ENCODE data around the gene GPR150.

GPR150 gene

DNA sequence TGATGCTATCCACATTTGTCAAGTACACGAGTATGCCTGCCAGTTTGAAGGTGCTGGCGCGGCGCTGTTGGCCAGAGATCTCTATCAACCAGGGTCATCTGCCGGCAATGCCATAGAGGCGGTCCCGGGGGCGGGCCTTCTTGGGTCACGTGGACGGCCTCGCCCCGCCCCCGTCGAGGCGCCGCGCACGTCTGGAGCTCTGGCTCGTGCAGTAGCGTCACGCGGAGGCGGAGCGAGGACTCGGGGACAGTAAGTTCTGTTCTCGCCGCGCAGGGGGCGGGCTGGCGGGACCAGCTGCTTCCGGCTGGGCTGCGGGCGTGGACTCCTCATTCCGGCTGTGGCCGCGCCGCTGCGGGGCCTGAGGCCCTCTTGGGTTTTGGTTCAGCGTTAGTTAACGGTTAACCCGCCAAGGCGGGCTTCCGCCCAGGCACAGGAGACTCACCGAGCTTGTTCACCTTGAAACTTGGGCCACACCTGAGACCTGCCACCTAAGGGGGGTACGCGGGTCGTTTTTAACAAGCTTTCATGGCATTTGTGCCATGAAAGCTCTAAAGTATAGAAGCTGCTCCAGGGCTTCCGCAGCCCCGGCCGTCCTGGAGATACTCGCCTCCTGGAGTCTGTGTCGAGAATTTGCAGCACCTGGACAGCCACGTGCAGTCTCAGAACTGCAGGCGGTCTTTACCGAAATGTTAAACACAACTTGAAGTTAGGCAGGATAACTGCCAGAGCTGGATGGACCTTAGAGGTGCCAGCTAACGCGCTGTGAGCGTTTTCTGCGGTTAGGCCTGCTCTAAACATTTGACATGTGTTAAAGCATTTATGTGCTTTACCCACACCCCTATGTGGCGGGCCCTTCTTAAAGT lies 26.9 kb downstream of the GPR150 start, which contains the start of gene RFESD (continued):
- no peak for TF ChIP-seq ZNF174 (tag by site-specific recombination; IDR thresholded peaks at IDR 0.05)
- TF ChIP-seq ZNF19 (tag by site-specific recombination; IDR thresholded peaks at IDR 0.05; ENCODE audit: low read depth), result no peak
- TF ChIP-seq, protein P1, sequence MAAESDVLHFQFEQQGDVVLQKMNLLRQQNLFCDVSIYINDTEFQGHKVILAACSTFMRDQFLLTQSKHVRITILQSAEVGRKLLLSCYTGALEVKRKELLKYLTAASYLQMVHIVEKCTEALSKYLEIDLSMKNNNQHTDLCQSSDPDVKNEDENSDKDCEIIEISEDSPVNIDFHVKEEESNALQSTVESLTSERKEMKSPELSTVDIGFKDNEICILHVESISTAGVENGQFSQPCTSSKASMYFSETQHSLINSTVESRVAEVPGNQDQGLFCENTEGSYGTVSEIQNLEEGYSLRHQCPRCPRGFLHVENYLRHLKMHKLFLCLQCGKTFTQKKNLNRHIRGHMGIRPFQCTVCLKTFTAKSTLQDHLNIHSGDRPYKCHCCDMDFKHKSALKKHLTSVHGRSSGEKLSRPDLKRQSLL (tag by site-specific recombination; IDR thresholded peaks at IDR 0.05), result no peak
- no peak for TF ChIP-seq ZNF596 (tag by site-specific recombination; IDR thresholded peaks at IDR 0.05)
- TF ChIP-seq, protein P2, sequence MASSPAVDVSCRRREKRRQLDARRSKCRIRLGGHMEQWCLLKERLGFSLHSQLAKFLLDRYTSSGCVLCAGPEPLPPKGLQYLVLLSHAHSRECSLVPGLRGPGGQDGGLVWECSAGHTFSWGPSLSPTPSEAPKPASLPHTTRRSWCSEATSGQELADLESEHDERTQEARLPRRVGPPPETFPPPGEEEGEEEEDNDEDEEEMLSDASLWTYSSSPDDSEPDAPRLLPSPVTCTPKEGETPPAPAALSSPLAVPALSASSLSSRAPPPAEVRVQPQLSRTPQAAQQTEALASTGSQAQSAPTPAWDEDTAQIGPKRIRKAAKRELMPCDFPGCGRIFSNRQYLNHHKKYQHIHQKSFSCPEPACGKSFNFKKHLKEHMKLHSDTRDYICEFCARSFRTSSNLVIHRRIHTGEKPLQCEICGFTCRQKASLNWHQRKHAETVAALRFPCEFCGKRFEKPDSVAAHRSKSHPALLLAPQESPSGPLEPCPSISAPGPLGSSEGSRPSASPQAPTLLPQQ (tag by site-specific recombination; IDR thresholded peaks at IDR 0.05), result peak; percentile 39; the same call in 1 of the 2 replicates
- TF ChIP-seq, protein P3, sequence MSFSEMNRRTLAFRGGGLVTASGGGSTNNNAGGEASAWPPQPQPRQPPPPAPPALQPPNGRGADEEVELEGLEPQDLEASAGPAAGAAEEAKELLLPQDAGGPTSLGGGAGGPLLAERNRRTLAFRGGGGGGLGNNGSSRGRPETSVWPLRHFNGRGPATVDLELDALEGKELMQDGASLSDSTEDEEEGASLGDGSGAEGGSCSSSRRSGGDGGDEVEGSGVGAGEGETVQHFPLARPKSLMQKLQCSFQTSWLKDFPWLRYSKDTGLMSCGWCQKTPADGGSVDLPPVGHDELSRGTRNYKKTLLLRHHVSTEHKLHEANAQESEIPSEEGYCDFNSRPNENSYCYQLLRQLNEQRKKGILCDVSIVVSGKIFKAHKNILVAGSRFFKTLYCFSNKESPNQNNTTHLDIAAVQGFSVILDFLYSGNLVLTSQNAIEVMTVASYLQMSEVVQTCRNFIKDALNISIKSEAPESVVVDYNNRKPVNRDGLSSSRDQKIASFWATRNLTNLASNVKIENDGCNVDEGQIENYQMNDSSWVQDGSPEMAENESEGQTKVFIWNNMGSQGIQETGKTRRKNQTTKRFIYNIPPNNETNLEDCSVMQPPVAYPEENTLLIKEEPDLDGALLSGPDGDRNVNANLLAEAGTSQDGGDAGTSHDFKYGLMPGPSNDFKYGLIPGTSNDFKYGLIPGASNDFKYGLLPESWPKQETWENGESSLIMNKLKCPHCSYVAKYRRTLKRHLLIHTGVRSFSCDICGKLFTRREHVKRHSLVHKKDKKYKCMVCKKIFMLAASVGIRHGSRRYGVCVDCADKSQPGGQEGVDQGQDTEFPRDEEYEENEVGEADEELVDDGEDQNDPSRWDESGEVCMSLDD (tag by site-specific recombination; IDR thresholded peaks at IDR 0.05), result no peak
- peak; percentile 70 for TF ChIP-seq ZNF341 (tag by site-specific recombination; IDR thresholded peaks at IDR 0.05; ENCODE audit: low read depth)
- TF ChIP-seq HOXA7 (CRISPR knock-in tag; IDR thresholded peaks at IDR 0.05; ENCODE audit: borderline replicate concordance), result no peak
- TF ChIP-seq, protein P4, sequence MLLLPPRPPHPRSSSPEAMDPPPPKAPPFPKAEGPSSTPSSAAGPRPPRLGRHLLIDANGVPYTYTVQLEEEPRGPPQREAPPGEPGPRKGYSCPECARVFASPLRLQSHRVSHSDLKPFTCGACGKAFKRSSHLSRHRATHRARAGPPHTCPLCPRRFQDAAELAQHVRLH (tag by site-specific recombination; IDR thresholded peaks at IDR 0.05), result no peak
- TF ChIP-seq ZBTB48 (tag by site-specific recombination; IDR thresholded peaks at IDR 0.05), result no peak
- no peak for TF ChIP-seq ZBTB7A (tag by site-specific recombination; IDR thresholded peaks at IDR 0.05; ENCODE audit: low read depth)
- no peak for TF ChIP-seq ZNF561 (tag by site-specific recombination; IDR thresholded peaks at IDR 0.05; ENCODE audit: borderline replicate concordance)
- TF ChIP-seq GLIS2 (tag by site-specific recombination; IDR thresholded peaks at IDR 0.05), result peak; percentile 77
- TF ChIP-seq, protein P5, sequence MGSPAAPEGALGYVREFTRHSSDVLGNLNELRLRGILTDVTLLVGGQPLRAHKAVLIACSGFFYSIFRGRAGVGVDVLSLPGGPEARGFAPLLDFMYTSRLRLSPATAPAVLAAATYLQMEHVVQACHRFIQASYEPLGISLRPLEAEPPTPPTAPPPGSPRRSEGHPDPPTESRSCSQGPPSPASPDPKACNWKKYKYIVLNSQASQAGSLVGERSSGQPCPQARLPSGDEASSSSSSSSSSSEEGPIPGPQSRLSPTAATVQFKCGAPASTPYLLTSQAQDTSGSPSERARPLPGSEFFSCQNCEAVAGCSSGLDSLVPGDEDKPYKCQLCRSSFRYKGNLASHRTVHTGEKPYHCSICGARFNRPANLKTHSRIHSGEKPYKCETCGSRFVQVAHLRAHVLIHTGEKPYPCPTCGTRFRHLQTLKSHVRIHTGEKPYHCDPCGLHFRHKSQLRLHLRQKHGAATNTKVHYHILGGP (tag by site-specific recombination; IDR thresholded peaks at IDR 0.05), result no peak
- TF ChIP-seq, protein P6, sequence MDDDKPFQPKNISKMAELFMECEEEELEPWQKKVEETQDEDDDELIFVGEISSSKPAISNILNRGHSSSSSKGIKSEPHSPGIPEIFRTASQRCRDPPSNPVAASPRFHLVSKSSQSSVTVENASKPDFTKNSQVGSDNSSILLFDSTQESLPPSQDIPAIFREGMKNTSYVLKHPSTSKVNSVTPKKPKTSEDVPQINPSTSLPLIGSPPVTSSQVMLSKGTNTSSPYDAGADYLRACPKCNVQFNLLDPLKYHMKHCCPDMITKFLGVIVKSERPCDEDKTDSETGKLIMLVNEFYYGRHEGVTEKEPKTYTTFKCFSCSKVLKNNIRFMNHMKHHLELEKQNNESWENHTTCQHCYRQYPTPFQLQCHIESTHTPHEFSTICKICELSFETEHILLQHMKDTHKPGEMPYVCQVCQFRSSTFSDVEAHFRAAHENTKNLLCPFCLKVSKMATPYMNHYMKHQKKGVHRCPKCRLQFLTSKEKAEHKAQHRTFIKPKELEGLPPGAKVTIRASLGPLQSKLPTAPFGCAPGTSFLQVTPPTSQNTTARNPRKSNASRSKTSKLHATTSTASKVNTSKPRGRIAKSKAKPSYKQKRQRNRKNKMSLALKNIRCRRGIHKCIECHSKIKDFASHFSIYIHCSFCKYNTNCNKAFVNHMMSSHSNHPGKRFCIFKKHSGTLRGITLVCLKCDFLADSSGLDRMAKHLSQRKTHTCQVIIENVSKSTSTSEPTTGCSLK (tag by site-specific recombination; IDR thresholded peaks at IDR 0.05), result no peak
- TF ChIP-seq OSR2 (tag by site-specific recombination; IDR thresholded peaks at IDR 0.05), result peak; percentile 24; the same call in 1 of the 2 replicates
- TF ChIP-seq, protein P7, sequence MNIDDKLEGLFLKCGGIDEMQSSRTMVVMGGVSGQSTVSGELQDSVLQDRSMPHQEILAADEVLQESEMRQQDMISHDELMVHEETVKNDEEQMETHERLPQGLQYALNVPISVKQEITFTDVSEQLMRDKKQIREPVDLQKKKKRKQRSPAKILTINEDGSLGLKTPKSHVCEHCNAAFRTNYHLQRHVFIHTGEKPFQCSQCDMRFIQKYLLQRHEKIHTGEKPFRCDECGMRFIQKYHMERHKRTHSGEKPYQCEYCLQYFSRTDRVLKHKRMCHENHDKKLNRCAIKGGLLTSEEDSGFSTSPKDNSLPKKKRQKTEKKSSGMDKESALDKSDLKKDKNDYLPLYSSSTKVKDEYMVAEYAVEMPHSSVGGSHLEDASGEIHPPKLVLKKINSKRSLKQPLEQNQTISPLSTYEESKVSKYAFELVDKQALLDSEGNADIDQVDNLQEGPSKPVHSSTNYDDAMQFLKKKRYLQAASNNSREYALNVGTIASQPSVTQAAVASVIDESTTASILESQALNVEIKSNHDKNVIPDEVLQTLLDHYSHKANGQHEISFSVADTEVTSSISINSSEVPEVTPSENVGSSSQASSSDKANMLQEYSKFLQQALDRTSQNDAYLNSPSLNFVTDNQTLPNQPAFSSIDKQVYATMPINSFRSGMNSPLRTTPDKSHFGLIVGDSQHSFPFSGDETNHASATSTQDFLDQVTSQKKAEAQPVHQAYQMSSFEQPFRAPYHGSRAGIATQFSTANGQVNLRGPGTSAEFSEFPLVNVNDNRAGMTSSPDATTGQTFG (tag by site-specific recombination; IDR thresholded peaks at IDR 0.05; ENCODE audit: borderline replicate concordance), result no peak
- TF ChIP-seq SCRT2 (tag by site-specific recombination; IDR thresholded peaks at IDR 0.05), result no peak
- no peak for TF ChIP-seq ZNF239 (tag by site-specific recombination; IDR thresholded peaks at IDR 0.05)
- TF ChIP-seq ZFP37 (tag by site-specific recombination; IDR thresholded peaks at IDR 0.05), result no peak; the same call in none of the 2 replicates
- TF ChIP-seq, protein P8, sequence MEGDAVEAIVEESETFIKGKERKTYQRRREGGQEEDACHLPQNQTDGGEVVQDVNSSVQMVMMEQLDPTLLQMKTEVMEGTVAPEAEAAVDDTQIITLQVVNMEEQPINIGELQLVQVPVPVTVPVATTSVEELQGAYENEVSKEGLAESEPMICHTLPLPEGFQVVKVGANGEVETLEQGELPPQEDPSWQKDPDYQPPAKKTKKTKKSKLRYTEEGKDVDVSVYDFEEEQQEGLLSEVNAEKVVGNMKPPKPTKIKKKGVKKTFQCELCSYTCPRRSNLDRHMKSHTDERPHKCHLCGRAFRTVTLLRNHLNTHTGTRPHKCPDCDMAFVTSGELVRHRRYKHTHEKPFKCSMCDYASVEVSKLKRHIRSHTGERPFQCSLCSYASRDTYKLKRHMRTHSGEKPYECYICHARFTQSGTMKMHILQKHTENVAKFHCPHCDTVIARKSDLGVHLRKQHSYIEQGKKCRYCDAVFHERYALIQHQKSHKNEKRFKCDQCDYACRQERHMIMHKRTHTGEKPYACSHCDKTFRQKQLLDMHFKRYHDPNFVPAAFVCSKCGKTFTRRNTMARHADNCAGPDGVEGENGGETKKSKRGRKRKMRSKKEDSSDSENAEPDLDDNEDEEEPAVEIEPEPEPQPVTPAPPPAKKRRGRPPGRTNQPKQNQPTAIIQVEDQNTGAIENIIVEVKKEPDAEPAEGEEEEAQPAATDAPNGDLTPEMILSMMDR (tag by site-specific recombination; IDR thresholded peaks at IDR 0.05), result 0 out of 2 replicates have a peak, but pooled peaks have one; percentile 37
- no peak for TF ChIP-seq ZNF610 (tag by site-specific recombination; IDR thresholded peaks at IDR 0.05; ENCODE audit: borderline replicate concordance)
- TF ChIP-seq ZNF677 (tag by site-specific recombination; IDR thresholded peaks at IDR 0.05), result no peak
- no peak for TF ChIP-seq ZNF10 (tag by site-specific recombination; IDR thresholded peaks at IDR 0.05)
- peak; percentile 71; the same call in 1 of the 2 replicates for TF ChIP-seq OVOL3 (tag by site-specific recombination; IDR thresholded peaks at IDR 0.05)

Data from HEK293 (cell line).